H1 (cell line): ENCODE results near the gene RUNX1. TPM values are rescaled to one million over a fixed set of nuclear protein-coding genes. Genes with fewer than 3 reads are reported as not detected.

ENCODE experiments used
- CTCF ChIA-PET: fragments of 300-600 bp; sonication (Branson Sonifier 250); formaldehyde crosslinking; loops from one replicate; lab custom pipeline; 2021; ENCODE audit not compliant: partially characterized antibody; lab: Charles Lee
- POLR2A ChIA-PET: fragments of 300-600 bp; sonication (Branson Sonifier 250); formaldehyde crosslinking; loops from one replicate; lab custom pipeline; 2021; ENCODE audit warnings: inconsistent platforms; ENCODE audit not compliant: partially characterized antibody; lab: Charles Lee
- DNase-seq, 2 experiments: peaks; one replicate each; pipeline versions ENCODE4 v3.0.0 to v3.0.0-alpha.2; 2010 to 2022; ENCODE audit warnings: low spot score in 2 of 2, low read depth in 1 of 2, mixed read lengths in 1 of 2
- FAIRE-seq: peaks from 2 replicates; lab custom pipeline; 2011; peaks lifted over from hg19 to GRCh38; lab: Jason Lieb, UNC
- H2AFZ ChIP-seq: 2 replicates; pipeline ENCODE4 v1.8.1; 2012; ENCODE audit warnings: low read length, inconsistent platforms
- H2AK5ac ChIP-seq: 2 replicates; pipeline ENCODE4 v1.6.1; 2013; ENCODE audit warnings: low read depth, low read length
- H2BK120ac ChIP-seq: replicated peaks from 2 replicates; pipeline ENCODE3; 2013; ENCODE audit warnings: low read depth, low read length, inconsistent platforms
- H2BK12ac ChIP-seq: 2 replicates; pipeline ENCODE4 v1.6.1; 2013; ENCODE audit warnings: low read depth, low read length
- H2BK15ac ChIP-seq: 2 replicates; pipeline ENCODE4 v1.6.1; 2013; ENCODE audit warnings: low read length
- H2BK20ac ChIP-seq: 2 replicates; pipeline ENCODE4 v1.6.1; 2013; ENCODE audit warnings: low read length
- H2BK5ac ChIP-seq: 2 replicates; pipeline ENCODE4 v1.6.1; 2013; ENCODE audit warnings: low read depth, low read length
- H3K14ac ChIP-seq: 2 replicates; pipeline ENCODE4 v1.6.1; 2013; ENCODE audit warnings: inconsistent platforms; ENCODE audit not compliant: insufficient read length
- H3K18ac ChIP-seq: 2 replicates; pipeline ENCODE4 v1.6.1; 2013; ENCODE audit warnings: low read length; ENCODE audit errors: extremely low read depth
- H3K23ac ChIP-seq: 2 replicates; pipeline ENCODE4 v1.6.1; 2013; ENCODE audit warnings: inconsistent platforms; ENCODE audit not compliant: insufficient read length
- H3K23me2 ChIP-seq: 2 replicates; pipeline ENCODE4 v1.6.1; 2013; ENCODE audit warnings: low read depth, low read length
- H3K27ac ChIP-seq: 2 replicates; pipeline ENCODE4 v1.6.1; 2011; ENCODE audit warnings: low read depth, low read length, inconsistent platforms
- H3K27me3 ChIP-seq, 4 experiments: replicated peaks in 1 of 4; 1 replicate in 1 of 4; 2 replicates in 3 of 4; pipeline versions ENCODE4 v1.6.1 to v1.8.1; 2011 to 2013; ENCODE audit warnings: low read length in 3 of 4, mild to moderate bottlenecking in 3 of 4, inconsistent platforms in 2 of 4, mixed read lengths in 2 of 4, moderate library complexity in 1 of 4; ENCODE audit not compliant: control insufficient read depth in 3 of 4, insufficient read depth in 3 of 4; ENCODE audit errors: extremely low read depth in 1 of 4
- H3K36me3 ChIP-seq, 4 experiments: 2 replicates each; pipeline versions ENCODE4 v1.6.1 to v1.8.1; 2011 to 2013; ENCODE audit warnings: mild to moderate bottlenecking in 4 of 4, low read length in 3 of 4, moderate library complexity in 2 of 4, control low read depth in 1 of 4, inconsistent platforms in 1 of 4; ENCODE audit not compliant: insufficient read depth in 4 of 4, control insufficient read depth in 2 of 4
- H3K4ac ChIP-seq: replicated peaks from 2 replicates; pipeline ENCODE3; 2013; ENCODE audit warnings: low read length, low read depth, mixed read lengths, inconsistent platforms; ENCODE audit not compliant: insufficient read length
- H3K4me1 ChIP-seq, 4 experiments: replicated peaks in 1 of 4; 1 replicate in 1 of 4; 2 replicates in 3 of 4; pipeline versions ENCODE4 v1.6.1 to v1.8.1; 2011 to 2013; ENCODE audit warnings: low read length in 3 of 4, inconsistent platforms in 2 of 4, mixed read lengths in 1 of 4; ENCODE audit not compliant: insufficient read depth in 4 of 4, control insufficient read depth in 3 of 4
- H3K4me2 ChIP-seq, 2 experiments: 2 replicates each; pipeline versions ENCODE4 v1.6.1 to v1.8.1; 2011 to 2013; ENCODE audit warnings: low read depth in 2 of 2, low read length in 2 of 2, control low read depth in 1 of 2, inconsistent platforms in 1 of 2, mild to moderate bottlenecking in 1 of 2; ENCODE audit not compliant: insufficient read depth in 1 of 2
- H3K4me3 ChIP-seq, 4 experiments: fragments of 200-600, 300-600 bp in 1 of 4; sonication (generic), shearing (Covaris generic), sonication (Bioruptor Twin) in 1 of 4; 2 replicates each; pipeline versions ENCODE4 v1.5.1 to v1.8.1; 2011 to 2016; ENCODE audit warnings: low read length in 4 of 4, low read depth in 3 of 4, control low read depth in 2 of 4, inconsistent platforms in 2 of 4, mild to moderate bottlenecking in 2 of 4, mixed read lengths in 1 of 4, moderate library complexity in 1 of 4; ENCODE audit not compliant: insufficient read depth in 2 of 4; ENCODE audit errors: extremely low read depth in 1 of 4
- H3K56ac ChIP-seq: replicated peaks from 2 replicates; pipeline ENCODE3; 2013; ENCODE audit warnings: low read depth, mild to moderate bottlenecking, mixed read lengths, low read length, inconsistent platforms; ENCODE audit not compliant: insufficient read length
- H3K79me1 ChIP-seq: 2 replicates; pipeline ENCODE4 v1.6.1; 2013; ENCODE audit warnings: low read depth, low read length, control low read depth
- H3K79me2 ChIP-seq, 2 experiments: 2 replicates each; pipeline versions ENCODE4 v1.6.1 to v1.8.1; 2012 to 2013; ENCODE audit warnings: low read length in 2 of 2, mild to moderate bottlenecking in 2 of 2, inconsistent platforms in 1 of 2; ENCODE audit not compliant: insufficient read depth in 2 of 2, control insufficient read depth in 1 of 2
- H3K9ac ChIP-seq, 4 experiments: replicated peaks in 1 of 4; 1 replicate in 1 of 4; 2 replicates in 3 of 4; pipeline versions ENCODE4 v1.6.1 to v1.8.1; 2011 to 2013; ENCODE audit warnings: low read depth in 3 of 4, low read length in 3 of 4, control low read depth in 2 of 4, mild to moderate bottlenecking in 2 of 4, moderate library complexity in 2 of 4, inconsistent platforms in 1 of 4; ENCODE audit errors: extremely low read depth in 1 of 4
- H3K9me3 ChIP-seq, 2 experiments: 2 replicates each; pipeline versions ENCODE4 v1.6.1 to v1.8.1; 2012 to 2013; ENCODE audit warnings: mild to moderate bottlenecking in 2 of 2, moderate library complexity in 2 of 2, control low read depth in 1 of 2, inconsistent platforms in 1 of 2, low read depth in 1 of 2, low read length in 1 of 2, mixed read lengths in 1 of 2; ENCODE audit not compliant: insufficient read depth in 2 of 2
- H4K20me1 ChIP-seq, 2 experiments: replicated peaks in 1 of 2; 2 replicates each; pipeline versions ENCODE3 to v1.8.1; 2011 to 2013; ENCODE audit warnings: inconsistent platforms in 2 of 2, low read length in 2 of 2, mild to moderate bottlenecking in 1 of 2; ENCODE audit not compliant: insufficient read depth in 2 of 2, control insufficient read depth in 1 of 2
- H4K5ac ChIP-seq: 2 replicates; pipeline ENCODE4 v1.6.1; 2013; ENCODE audit warnings: low read length, low read depth, mixed read lengths, inconsistent platforms; ENCODE audit not compliant: insufficient read length
- H4K8ac ChIP-seq: 2 replicates; pipeline ENCODE4 v1.8.0; 2013; ENCODE audit warnings: mild to moderate bottlenecking, moderate library complexity, low read length, inconsistent platforms; ENCODE audit not compliant: insufficient read depth; ENCODE audit errors: extremely low read depth
- H4K91ac ChIP-seq: replicated peaks from 2 replicates; pipeline ENCODE3; 2013; ENCODE audit warnings: low read length, mixed read lengths, inconsistent platforms; ENCODE audit not compliant: insufficient read length
- CBX5 ChIP-seq: fragments of 300-800, 300-1000 bp; sonication (generic); IDR thresholded peaks from 2 replicates; pipeline ENCODE4 v1.7.1; 2016; ENCODE audit warnings: antibody characterized with exemption, low read length, low read depth
- CTBP2 ChIP-seq: IDR thresholded peaks from 2 replicates; pipeline ENCODE4 v1.7.0; 2011; ENCODE audit warnings: borderline replicate concordance, mild to moderate bottlenecking, moderate library complexity, mixed read lengths, low read length; ENCODE audit not compliant: insufficient read depth, insufficient read length
- EGR1 ChIP-seq: IDR thresholded peaks from 2 replicates; pipeline ENCODE4 v1.6.1; 2011; ENCODE audit warnings: low read depth, low read length, borderline replicate concordance
- KDM1A ChIP-seq: fragments of 200-600, 300-600 bp; sonication (generic); IDR thresholded peaks from 2 replicates; pipeline ENCODE4 v1.7.1; 2016; ENCODE audit warnings: mild to moderate bottlenecking, low read length, borderline replicate concordance
- MAFK ChIP-seq: IDR thresholded peaks from 2 replicates; pipeline ENCODE4 v1.6.1; 2012; ENCODE audit warnings: low read depth, mild to moderate bottlenecking, improper control_type of control experiment, low read length
- NANOG ChIP-seq: IDR thresholded peaks from 2 replicates; pipeline ENCODE4 v1.6.1; 2011; ENCODE audit warnings: low read length, low read depth, mild to moderate bottlenecking, inconsistent platforms; ENCODE audit not compliant: insufficient read depth, poor library complexity, severe bottlenecking
- RBBP5 ChIP-seq: IDR thresholded peaks from 2 replicates; pipeline ENCODE4 v1.7.1; 2012; ENCODE audit warnings: low read depth, mild to moderate bottlenecking, inconsistent platforms, low read length, moderate library complexity, borderline replicate concordance
- RNF2 ChIP-seq: fragments of 200-900, 300-1000 bp; sonication (generic); IDR thresholded peaks from 2 replicates; pipeline ENCODE4 v1.7.1; 2016; ENCODE audit warnings: borderline replicate concordance, low read depth, mild to moderate bottlenecking, antibody characterized with exemption, low read length; ENCODE audit not compliant: poor library complexity, severe bottlenecking; ENCODE audit errors: missing control alignments
- SIN3A ChIP-seq, 2 experiments: IDR thresholded peaks in 1 of 2; conservative IDR thresholded peaks in 1 of 2; 2 replicates each; pipeline ENCODE4 v1.6.1; 2011 to 2012; ENCODE audit warnings: low read length in 2 of 2, improper control_type of control experiment in 1 of 2, low read depth in 1 of 2, mild to moderate bottlenecking in 1 of 2
- SP1 ChIP-seq: IDR thresholded peaks from 2 replicates; pipeline ENCODE4 v1.6.1; 2011; ENCODE audit warnings: low read depth, low read length
- SP2 ChIP-seq: IDR thresholded peaks from 2 replicates; pipeline ENCODE4 v1.6.1; 2012; ENCODE audit warnings: mild to moderate bottlenecking, low read length, inconsistent platforms
- SUZ12 ChIP-seq: fragments of 200-600 bp; sonication (generic); IDR thresholded peaks from 2 replicates; pipeline ENCODE4 v1.6.1; 2012; ENCODE audit warnings: mild to moderate bottlenecking, inconsistent platforms, low read length, moderate library complexity, mixed read lengths
- YY1 ChIP-seq: IDR thresholded peaks from 2 replicates; pipeline ENCODE4 v1.6.1; 2011; ENCODE audit warnings: low read depth, mild to moderate bottlenecking, low read length
- WGBS, 2 experiments: shearing (Covaris generic) in 1 of 2; methylation state at CpG; one replicate each; pipeline versions ENCODE4 v1.1.6 to v1.1.7; 2013 to 2015; ENCODE audit warnings: low lambda C conversion rate in 2 of 2, mixed read lengths in 2 of 2, inconsistent platforms in 1 of 2, low coverage in 1 of 2, missing lambda C conversion rate in 1 of 2; ENCODE audit not compliant: insufficient replicate concordance in 2 of 2, insufficient coverage in 1 of 2, insufficient read length in 1 of 2; ENCODE audit errors: extremely low coverage in 1 of 2, missing lambda C conversion rate in 1 of 2; 5-methylcytosine and 5-hydroxymethylcytosine counted together
- polyA plus RNA-seq, 7 experiments: library from polyadenylated mRNA; depleted of rRNA in 3 of 7; stranded (reverse) in 5 of 7; unstranded in 2 of 7; fragments of >200 nt in 5 of 7; fragments of 200-250 nt in 2 of 7; gene quantifications; 1 replicate in 5 of 7; 2 replicates in 1 of 7; 4 replicates in 1 of 7; pipeline versions ENCODE4 v1.2.1 to v1.2.3, GENCODE V29; 2011 to 2013; ENCODE audit warnings: missing spikeins in 2 of 7, mixed read lengths in 2 of 7
- total RNA-seq: library from RNA; stranded (reverse); fragmentation: NEBNext Ultra II Directional; extraction: Animal tissue kit (Norgen Biotek cat#: 25700); gene quantifications from 2 replicates; pipeline ENCODE4 v1.2.1, GENCODE V29; 2021
- TF ChIP-seq, protein P1 (sequence below): IDR thresholded peaks from 2 replicates; pipeline ENCODE4 v1.6.1; 2012; ENCODE audit warnings: inconsistent platforms

Gene RUNX1
- total and polyA plus RNA-seq, 2 of the 8 experiments (the other 6 are each of a cell fraction or from before 2014, with no cell fraction given): 0.20 to 0.60 TPM

DNA sequence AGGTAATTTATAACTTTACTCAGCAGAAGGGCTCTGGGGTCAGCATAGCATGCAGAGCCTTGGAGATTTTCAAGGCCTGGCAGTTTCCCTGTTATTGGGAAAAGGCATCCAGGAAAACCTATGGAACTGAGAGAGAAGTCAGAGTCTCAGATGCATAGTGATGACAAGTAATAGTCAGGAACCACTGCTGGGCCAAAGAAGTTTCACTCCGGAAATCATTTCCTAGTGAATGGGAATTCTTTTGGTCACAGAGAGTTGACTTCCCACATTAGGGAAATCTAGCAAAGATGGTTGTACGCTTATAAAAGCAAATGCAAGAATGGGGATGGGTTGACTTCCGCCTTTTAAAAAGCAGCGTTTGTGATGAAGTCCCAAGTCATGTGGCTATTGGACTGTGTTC is 28.4 kb upstream of the RUNX1 start:
- Histone ChIP-seq H3K4me2 (no peak overlapping the region), H2AFZ (no peak overlapping the region), H4K20me1 (no peaks in the 10 kb centered on the region), H3K9me3 (no peaks in the 10 kb centered on the region), H3K56ac (no peak overlapping the region), H2BK5ac (no peak overlapping the region), H3K4me3 (no peak overlapping the region), H3K4ac (no peak overlapping the region), H3K36me3 (no peaks in the 10 kb centered on the region), H2BK20ac (no peak overlapping the region), H3K14ac (no peak overlapping the region), H4K8ac (no peak overlapping the region), H2BK15ac (no peak overlapping the region), H4K91ac (no peak overlapping the region), H3K4me1 (no peaks in the 10 kb centered on the region), H2BK12ac (no peak overlapping the region), H2BK120ac (no peak overlapping the region), H3K27ac (no peak overlapping the region), H2AK5ac (no peak overlapping the region), H3K9ac (no peak overlapping the region), H3K18ac (no peak overlapping the region), H4K5ac (no peak overlapping the region), H3K23ac (no peak overlapping the region), H3K79me1 (no peaks in the 10 kb centered on the region), H3K23me2 (no peaks in the 10 kb centered on the region), H3K27me3 (no peaks in the 10 kb centered on the region), H3K79me2 (no peaks in the 10 kb centered on the region)
- no peak for DNase-seq
- 92% methylated on average over 4 of the region's 4 CpGs; no CpG with 5 or more reads in 1 of the 2 experiments for WGBS, 2 experiments
- CTCF ChIA-PET: no interaction called here
- POLR2A ChIA-PET: no interaction called here
- FAIRE-seq: no peak
- TF ChIP-seq, protein P1, sequence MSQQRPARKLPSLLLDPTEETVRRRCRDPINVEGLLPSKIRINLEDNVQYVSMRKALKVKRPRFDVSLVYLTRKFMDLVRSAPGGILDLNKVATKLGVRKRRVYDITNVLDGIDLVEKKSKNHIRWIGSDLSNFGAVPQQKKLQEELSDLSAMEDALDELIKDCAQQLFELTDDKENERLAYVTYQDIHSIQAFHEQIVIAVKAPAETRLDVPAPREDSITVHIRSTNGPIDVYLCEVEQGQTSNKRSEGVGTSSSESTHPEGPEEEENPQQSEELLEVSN: no peak
- TF ChIP-seq SUZ12 (no peak), SP1 (no peak), KDM1A (no peak), YY1 (no peak), EGR1 (no peak), CTBP2 (no peak), NANOG (no peak), SP2 (no peak), RBBP5 (no peak), MAFK (no peak), SIN3A (conservative IDR thresholded peaks at IDR 0.05 in 1 of 2, IDR thresholded peaks at IDR 0.05 in 1 of 2; ENCODE audit: low read depth in 1 of 2, low read length in 2 of 2) (no peak), CBX5 (no peak), RNF2 (no peak)
